HepG2 (cell line): ENCODE results near the gene HOXD8. TPM values are rescaled to one million over a fixed set of nuclear protein-coding genes. Genes with fewer than 3 reads are reported as not detected.

Experiments
- ATAD3A ChIP-seq: sonication (generic); formaldehyde crosslinking; IDR thresholded peaks from 2 replicates; pipeline ENCODE4 v1.4.0; 2020; ENCODE audit warnings: missing genetic modification reagents
- BORCS8-MEF2B ChIP-seq: sonication (generic); formaldehyde crosslinking; IDR thresholded peaks from 2 replicates; pipeline ENCODE4 v1.8.0; 2022; ENCODE audit warnings: mild to moderate bottlenecking, missing genetic modification reagents
- CSRNP1 ChIP-seq: sonication (generic); formaldehyde crosslinking; IDR thresholded peaks from 2 replicates; pipeline ENCODE4 v1.8.1; 2023; ENCODE audit warnings: mild to moderate bottlenecking, missing genetic modification reagents
- DR1 ChIP-seq: sonication (generic); formaldehyde crosslinking; IDR thresholded peaks from 2 replicates; pipeline ENCODE4 v1.8.0; 2021; ENCODE audit warnings: mild to moderate bottlenecking, missing genetic modification reagents, inconsistent platforms
- EP300 ChIP-seq, 3 experiments: sonication (generic) in 1 of 3; formaldehyde crosslinking in 1 of 3; IDR thresholded peaks; 2 replicates each; pipeline versions ENCODE4 v1.5.1 to v1.6.1; 2011 to 2020; ENCODE audit warnings: low read depth in 2 of 3, low read length in 2 of 3, borderline replicate concordance in 1 of 3, improper control_type of control experiment in 1 of 3, mild to moderate bottlenecking in 1 of 3, missing genetic modification reagents in 1 of 3, moderate library complexity in 1 of 3
- ETV6 ChIP-seq: sonication (generic); formaldehyde crosslinking; conservative IDR thresholded peaks from 2 replicates; pipeline ENCODE4 v1.4.0; 2020; ENCODE audit warnings: missing genetic modification reagents
- EZH2 ChIP-seq: conservative IDR thresholded peaks from 2 replicates; pipeline ENCODE4 v1.6.1; 2012; ENCODE audit warnings: mild to moderate bottlenecking, low read depth, low read length, moderate library complexity
- FOSL1 ChIP-seq: sonication (generic); formaldehyde crosslinking; IDR thresholded peaks from 2 replicates; pipeline ENCODE4 v1.9.0; 2021; ENCODE audit warnings: missing genetic modification reagents, borderline replicate concordance
- FOXK1 ChIP-seq: sonication (generic); formaldehyde crosslinking; IDR thresholded peaks from 2 replicates; pipeline ENCODE4 v1.4.0; 2020; ENCODE audit warnings: low read depth, missing genetic modification reagents, borderline replicate concordance
- GATAD2A ChIP-seq: IDR thresholded peaks from 2 replicates; pipeline ENCODE4 v1.6.1; 2016
- HDAC2 ChIP-seq: sonication (generic); formaldehyde crosslinking; IDR thresholded peaks from 2 replicates; pipeline ENCODE4 v1.4.0; 2020; ENCODE audit warnings: missing genetic modification reagents
- KLF15 ChIP-seq: sonication (generic); formaldehyde crosslinking; IDR thresholded peaks from 2 replicates; pipeline ENCODE4 v1.8.1; 2023; ENCODE audit warnings: borderline replicate concordance, mild to moderate bottlenecking, inconsistent platforms, missing genetic modification reagents, mixed read lengths
- NKX3-1 ChIP-seq: sonication (generic); formaldehyde crosslinking; IDR thresholded peaks from 2 replicates; pipeline ENCODE4 v1.5.0; 2020; ENCODE audit warnings: missing genetic modification reagents
- PLRG1 ChIP-seq: fragments of 450-650 bp; conservative IDR thresholded peaks from 2 replicates; pipeline ENCODE4 v1.6.1; 2016
- PRMT3 ChIP-seq: sonication (generic); formaldehyde crosslinking; IDR thresholded peaks from 2 replicates; pipeline ENCODE4 v1.8.1; 2022; ENCODE audit warnings: low read depth, mild to moderate bottlenecking, moderate library complexity, missing genetic modification reagents, borderline replicate concordance
- RBM22 ChIP-seq: fragments of 200-400 bp; formaldehyde crosslinking; optimal IDR thresholded peaks from 2 replicates; pipeline ENCODE3; 2017; ENCODE audit warnings: mild to moderate bottlenecking, low read length, moderate library complexity
- TGIF2 ChIP-seq: IDR thresholded peaks from 2 replicates; pipeline ENCODE4 v1.6.1; 2016; ENCODE audit warnings: control low read depth, missing compliant biosample characterization
- TRIM22 ChIP-seq: fragments of 450-650 bp; IDR thresholded peaks from 2 replicates; pipeline ENCODE4 v1.6.1; 2017
- ZNF12 ChIP-seq: sonication (generic); formaldehyde crosslinking; IDR thresholded peaks from 2 replicates; pipeline ENCODE4 v1.5.0; 2020; ENCODE audit warnings: missing genetic modification reagents
- ZNF121 ChIP-seq: sonication (generic); formaldehyde crosslinking; IDR thresholded peaks from 2 replicates; pipeline ENCODE4 v1.5.0; 2020; ENCODE audit warnings: mild to moderate bottlenecking, missing genetic modification reagents
- ZNF501 ChIP-seq: sonication (generic); formaldehyde crosslinking; IDR thresholded peaks from 2 replicates; pipeline ENCODE4 v1.5.1; 2020; ENCODE audit warnings: mild to moderate bottlenecking, moderate library complexity, missing genetic modification reagents
- ZNF556 ChIP-seq: sonication (generic); formaldehyde crosslinking; IDR thresholded peaks from 2 replicates; pipeline ENCODE4 v1.4.0; 2020; ENCODE audit warnings: mild to moderate bottlenecking, missing genetic modification reagents, borderline replicate concordance
- ZNF589 ChIP-seq: sonication (generic); formaldehyde crosslinking; conservative IDR thresholded peaks from 2 replicates; pipeline ENCODE4 v1.8.0; 2022; ENCODE audit warnings: mild to moderate bottlenecking, moderate library complexity, missing genetic modification reagents
- ZNF639 ChIP-seq: conservative IDR thresholded peaks from 2 replicates; pipeline ENCODE4 v1.6.1; 2018; ENCODE audit warnings: missing genetic modification reagents
- ZNF672 ChIP-seq: sonication (generic); formaldehyde crosslinking; IDR thresholded peaks from 2 replicates; pipeline ENCODE4 v1.8.1; 2022; ENCODE audit warnings: missing genetic modification reagents
- ZNF747 ChIP-seq: sonication (generic); formaldehyde crosslinking; IDR thresholded peaks from 2 replicates; pipeline ENCODE4 v1.8.1; 2023; ENCODE audit warnings: missing genetic modification reagents, mild to moderate bottlenecking, borderline replicate concordance
- ZNF75D ChIP-seq: sonication (generic); formaldehyde crosslinking; IDR thresholded peaks from 2 replicates; pipeline ENCODE4 v1.8.1; 2023; ENCODE audit warnings: missing genetic modification reagents, mild to moderate bottlenecking, borderline replicate concordance
- ZSCAN9 ChIP-seq: IDR thresholded peaks from 2 replicates; pipeline ENCODE4 v1.6.1; 2016; ENCODE audit warnings: borderline replicate concordance
- polyA plus RNA-seq, 8 experiments: library from polyadenylated mRNA; depleted of rRNA in 3 of 8; stranded (reverse) in 7 of 8; unstranded in 1 of 8; fragments of >200 nt; fragmentation: Illumina TruSeq in 4 of 8; extraction: Trizol in 4 of 8; gene quantifications; 2 replicates each; pipeline versions ENCODE4 v1.2.1 to v1.2.3, GENCODE V29; 2011 to 2016; ENCODE audit warnings: low read depth in 4 of 8, missing spikeins in 1 of 8, mixed read lengths in 1 of 8; ENCODE audit not compliant: insufficient read depth in 1 of 8
- total RNA-seq, 5 experiments: library from RNA; depleted of rRNA; stranded (reverse); fragments of >200 nt; fragmentation: Illumina TruSeq; extraction: Trizol; gene quantifications; 2 replicates each; pipeline ENCODE4 v1.2.3, GENCODE V29; 2016; ENCODE audit warnings: low read depth in 1 of 5

HOXD8 gene
- total and polyA plus RNA-seq, 2 of the 13 experiments (the other 11 are each of a cell fraction or from before 2014, with no cell fraction given), result not detected

DNA sequence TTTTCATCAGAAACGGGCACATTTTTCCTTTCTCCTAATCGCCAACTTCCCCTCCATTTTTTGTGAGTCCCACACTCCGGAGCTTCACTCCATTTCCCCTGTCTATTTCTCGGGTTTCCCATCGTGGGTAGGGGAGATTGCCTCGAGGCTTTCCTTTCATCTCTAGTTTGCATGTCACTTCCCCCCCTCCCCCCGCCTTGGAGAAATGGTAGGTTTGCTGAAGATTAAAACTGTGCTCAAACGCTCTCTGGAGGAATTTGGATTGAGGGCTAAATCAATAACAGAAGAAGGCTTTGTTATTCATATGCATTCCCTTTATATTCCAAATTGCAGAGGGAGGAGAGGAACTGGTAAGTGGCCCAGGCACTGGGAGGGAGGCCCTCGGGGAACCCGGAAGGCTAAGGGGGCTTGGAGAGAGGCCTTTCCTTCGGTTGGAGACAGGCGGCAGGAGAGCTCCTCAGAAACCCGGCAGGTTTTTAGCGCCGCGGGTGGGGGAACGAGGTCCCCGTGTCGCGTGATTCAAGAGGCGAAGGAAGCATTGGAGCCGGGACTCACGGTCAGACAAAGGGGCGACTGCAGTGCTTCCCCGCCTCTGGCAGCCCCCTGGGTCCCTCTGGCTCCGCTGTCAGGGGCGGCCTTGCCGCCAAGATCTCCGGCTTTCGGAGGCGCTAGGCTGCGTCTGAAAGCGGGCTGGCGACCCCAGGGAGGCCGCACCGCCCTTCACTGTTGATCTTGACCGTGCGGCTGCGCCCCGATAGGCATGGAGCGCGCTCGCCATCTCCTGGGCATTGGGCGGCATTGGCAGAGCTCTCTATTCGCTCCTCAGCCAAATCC, 32.3 kb upstream of the HOXD8 start (continued):
- TF ChIP-seq ZNF501 (CRISPR knock-in tag) (peak; percentile 61), ZNF672 (CRISPR knock-in tag) (no peak), PRMT3 (CRISPR knock-in tag) (no peak), ZNF556 (CRISPR knock-in tag) (no peak), TRIM22 (no peak), ZNF12 (CRISPR knock-in tag) (no peak), ETV6 (CRISPR knock-in tag) (no peak), ZNF121 (CRISPR knock-in tag) (no peak), ZNF589 (no peak), NKX3-1 (CRISPR knock-in tag) (no peak), CSRNP1 (CRISPR knock-in tag) (no peak), ZSCAN9 (CRISPR knock-in tag) (no peak), ZNF747 (CRISPR knock-in tag) (no peak; the same call in 1 of the 2 replicates), EP300 (IDR thresholded peaks at IDR 0.05; ENCODE audit: low read depth in 2 of 2, low read length in 2 of 2) (no peak), EP300 (CRISPR knock-in tag; IDR thresholded peaks at IDR 0.05; ENCODE audit: borderline replicate concordance) (no peak), FOSL1 (CRISPR knock-in tag) (no peak), ZNF75D (no peak), BORCS8-MEF2B (CRISPR knock-in tag) (no peak), KLF15 (CRISPR knock-in tag) (no peak), ZNF639 (CRISPR knock-in tag) (no peak), RBM22 (no peak), FOXK1 (CRISPR knock-in tag) (no peak), GATAD2A (CRISPR knock-in tag) (no peak), ATAD3A (CRISPR knock-in tag) (no peak), HDAC2 (CRISPR knock-in tag) (no peak), PLRG1 (no peak), EZH2 (no peak), TGIF2 (CRISPR knock-in tag) (no peak), DR1 (CRISPR knock-in tag) (no peak)
